HG02763 (cell line): Measurements from ENCODE around the gene TBC1D22A.
"Not testable (repeated sequence)": the region's sequence is repeated elsewhere in the genome, so short reads cannot be mapped to it uniquely, and the experiment has no call there.

Source experiments
- ATAC-seq: cut with Tn5 transposase; IDR thresholded peaks from one replicate; pipeline ENCODE4 v1.9.1; 2021; ENCODE audit warnings: mild to moderate bottlenecking, moderate library complexity; ENCODE audit not compliant: unreplicated experiment

The TBC1D22A gene

GRCh38 chr22:47049736-47050400, 287.4 kb downstream of the TBC1D22A start:
- not testable (repeated sequence) for ATAC-seq

- no peak for ATAC-seq
Measured at GRCh38 chr22:47050401-47051051, 288.1 kb downstream of the TBC1D22A start.

GRCh38 chr22:47051441-47052071, 289.1 kb downstream of the TBC1D22A start:
- no peak for ATAC-seq

GRCh38 chr22:47052236-47053012, 290.0 kb downstream of the TBC1D22A start:
- ATAC-seq, result no peak

GRCh38 chr22:47053013-47053725, 290.7 kb downstream of the TBC1D22A start:
- no peak for ATAC-seq

- ATAC-seq, result no peak
Measured at GRCh38 chr22:47053726-47054141, 291.3 kb downstream of the TBC1D22A start.

GRCh38 chr22:47054231-47055072, 292.0 kb downstream of the TBC1D22A start:
- no peak for ATAC-seq

GRCh38 chr22:47055073-47055355, 292.6 kb downstream of the TBC1D22A start:
- ATAC-seq, result no peak

GRCh38 chr22:47055461-47055860, 293.0 kb downstream of the TBC1D22A start:
- ATAC-seq, result no peak

- no peak for ATAC-seq
Measured at GRCh38 chr22:47055921-47056320, 293.5 kb downstream of the TBC1D22A start.

- no peak for ATAC-seq
Measured at GRCh38 chr22:47056361-47056760, 293.9 kb downstream of the TBC1D22A start.

GRCh38 chr22:47056776-47057470, 294.5 kb downstream of the TBC1D22A start:
- ATAC-seq, result no peak

GRCh38 chr22:47057916-47058585, 295.6 kb downstream of the TBC1D22A start:
- no peak for ATAC-seq

GRCh38 chr22:47059076-47059475, 296.6 kb downstream of the TBC1D22A start:
- ATAC-seq, result no peak

- no peak for ATAC-seq
Measured at GRCh38 chr22:47059701-47060161, 297.3 kb downstream of the TBC1D22A start.

GRCh38 chr22:47060718-47061117, 298.3 kb downstream of the TBC1D22A start:
- no peak for ATAC-seq

GRCh38 chr22:47061226-47061625, 298.8 kb downstream of the TBC1D22A start:
- ATAC-seq, result no peak

- ATAC-seq, result no peak
Measured at GRCh38 chr22:47062126-47062525, 299.7 kb downstream of the TBC1D22A start.

GRCh38 chr22:47063071-47063509, 300.6 kb downstream of the TBC1D22A start:
- ATAC-seq, result no peak
